Transverse colon (tissue), 4 donors: ENCODE measurements around the gene USP37. TPM values are rescaled to one million over a fixed set of nuclear protein-coding genes. Genes with fewer than 3 reads are reported as not detected.
A peak's percentile ranks its signal among the peaks of the same experiment; 100 is the strongest.

Source experiments
- DNase-seq: peaks from one replicate; pipeline ENCODE4 v3.0.0-alpha.2; 2019
- H3K27ac ChIP-seq, 4 donors: fragments of 200-600 bp; sonication (generic); 2 replicates each; pipeline ENCODE4 v1.5.1; 2016 to 2018; ENCODE audit warnings: inconsistent platforms in 4 of 4
- H3K27me3 ChIP-seq: fragments of 200-600 bp; sonication (generic); 2 replicates; pipeline ENCODE4 v1.5.1; 2017; ENCODE audit warnings: inconsistent platforms
- H3K36me3 ChIP-seq, 4 donors: fragments of 200-600 bp; sonication (generic); 2 replicates each; pipeline ENCODE4 v1.5.1; 2017 to 2019; ENCODE audit warnings: inconsistent platforms in 4 of 4
- H3K4me1 ChIP-seq, 4 donors: fragments of 200-600 bp; sonication (generic); 2 replicates each; pipeline ENCODE4 v1.5.1; 2017 to 2020; ENCODE audit warnings: inconsistent platforms in 4 of 4
- H3K4me3 ChIP-seq, 4 donors: fragments of 200-600 bp; sonication (generic); 1 replicate in 1 of 4; 2 replicates in 3 of 4; pipeline versions ENCODE4 v1.5.1 to v1.6.1; 2017 to 2019; ENCODE audit warnings: inconsistent platforms in 4 of 4
- H3K9me3 ChIP-seq, 2 donors: fragments of 200-600 bp; sonication (generic); 2 replicates each; pipeline ENCODE4 v1.5.1; 2017 to 2019; ENCODE audit warnings: inconsistent platforms in 2 of 2
- CTCF ChIP-seq, 5 experiments: fragments of 200-600 bp in 3 of 5; fragments of 450-650 bp in 2 of 5; sonication (generic) in 3 of 5; IDR thresholded peaks; 1 replicate in 2 of 5; 2 replicates in 3 of 5; pipeline ENCODE4 v1.5.1; 2016 to 2017; ENCODE audit warnings: antibody characterized with exemption in 5 of 5, inconsistent platforms in 3 of 5, mild to moderate bottlenecking in 2 of 5, moderate library complexity in 1 of 5
- EP300 ChIP-seq: sonication (generic); formaldehyde crosslinking; IDR thresholded peaks from one replicate; pipeline ENCODE4 v1.6.1; 2017; ENCODE audit warnings: antibody characterized with exemption, low read depth
- POLR2A ChIP-seq: fragments of 450-650 bp; IDR thresholded peaks from one replicate; pipeline ENCODE4 v1.6.1; 2016; ENCODE audit warnings: antibody characterized with exemption, mild to moderate bottlenecking, moderate library complexity
- POLR2AphosphoS5 ChIP-seq, 3 donors: sonication (generic); formaldehyde crosslinking; IDR thresholded peaks; one replicate each; pipeline ENCODE4 v1.6.1; 2016; ENCODE audit warnings: antibody characterized with exemption in 3 of 3
- WGBS, 2 donors: methylation state at CpG; one replicate each; pipeline ENCODE4 v1.1.5; 2018; ENCODE audit warnings: low coverage in 1 of 2; 5-methylcytosine and 5-hydroxymethylcytosine counted together
- in situ Hi-C, 4 donors: fragments of 200-750 bp; cut with MboI; loops; one replicate each; pipeline versions ENCODE4 v1.15.0 to v1.15.1; 2017; ENCODE audit warnings: low sequenced_read_pairs in 3 of 4, low pct_ligation_motif_present in 1 of 4, low pct_unique_long_range_greater_than_20kb in 1 of 4
- intact Hi-C: fragments of 100-400 bp; cut with DNase I; formaldehyde crosslinking; loops from one replicate; pipeline ENCODE4 v1.15.1; 2023; ENCODE audit warnings: low total_unique reads
- total RNA-seq, 4 donors: library from RNA; depleted of rRNA; stranded (reverse); fragments of >200 nt; gene quantifications; one replicate each; pipeline ENCODE4 v1.1.0, GENCODE V29; 2016

USP37 gene
- total RNA-seq, 4 donors from 2014 or later = 1.4 to 15.7 (median 8.1) TPM

GRCh38 chr2:218448934-218449333 is 119.2 kb downstream of the USP37 start:
- intact Hi-C loops = no loop called here

DNA sequence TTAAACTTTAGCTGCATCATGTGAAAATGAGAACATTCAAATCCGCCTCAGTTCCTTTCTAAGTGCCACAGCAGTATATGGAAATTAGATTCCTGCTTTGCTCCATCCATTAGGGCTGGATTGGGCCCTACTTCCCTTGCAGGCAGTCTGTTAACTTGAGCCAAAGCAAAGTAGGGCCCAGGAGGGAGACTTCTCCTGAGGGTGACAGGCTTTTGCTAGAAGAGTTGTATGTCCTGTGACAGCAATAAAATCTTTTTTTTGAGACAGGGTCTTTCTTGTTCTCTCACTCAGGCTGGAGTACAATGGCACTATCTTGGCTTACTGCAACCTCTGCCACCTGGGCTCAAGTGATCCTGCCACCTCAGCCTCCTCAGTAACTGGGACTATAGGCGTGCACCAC is 121.1 kb downstream of the USP37 start:
- no peak overlapping the region for H3K27ac ChIP-seq

More at GRCh38 chr2:218448934-218449333, 119.2 kb downstream of the USP37 start:
- H3K27me3 ChIP-seq = no peaks in the 10 kb centered on the region
- in situ Hi-C loops = no loop called here
- H3K4me3 ChIP-seq = no peak overlapping the region
- 27 to 42% methylated on average over 3 of the region's 3 CpGs for WGBS, 2 donors
- H3K36me3 ChIP-seq = peaks cover 0 to 9% (median 3%) of the 10 kb centered on the region in 4 donors
- peak overlapping the region in 1 of 4 donors; percentile 32 for H3K27ac ChIP-seq
- TF ChIP-seq POLR2AphosphoS5 (IDR thresholded peaks at IDR 0.05) (peak in 2 of 3 donors; percentile 31 to 38), POLR2A (no peak), CTCF (IDR thresholded peaks at IDR 0.05) (no peak)
- peak; percentile 26 for DNase-seq
- peaks cover 0 to 34% (median 14%) of the 10 kb centered on the region in 4 donors for H3K4me1 ChIP-seq
- H3K9me3 ChIP-seq = no peaks in the 10 kb centered on the region

DNA sequence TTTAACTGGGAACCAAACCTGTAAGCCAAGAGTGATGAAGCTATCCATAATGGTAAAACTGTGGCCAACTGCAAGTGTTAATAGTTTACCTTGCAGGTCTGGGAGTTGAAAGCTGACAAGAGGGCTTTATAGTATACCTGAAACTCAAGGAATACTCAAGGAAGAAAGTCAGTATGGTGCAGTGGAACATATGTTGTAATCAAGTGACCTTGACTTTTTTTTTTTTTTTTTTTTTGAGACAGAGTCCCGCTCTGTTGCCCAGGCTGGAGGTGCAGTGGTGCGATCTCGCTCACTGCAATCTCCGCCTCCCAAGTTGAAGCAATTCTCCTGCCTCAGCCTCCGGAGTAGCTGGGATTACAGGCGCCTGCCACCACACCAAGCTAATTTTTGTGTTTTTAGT is 121.6 kb downstream of the USP37 start:
- intact Hi-C loops (no loop called here), in situ Hi-C loops (no loop called here)
- Histone ChIP-seq H3K27ac (no peak overlapping the region), H3K4me1 (peaks cover 0 to 39% (median 16%) of the 10 kb centered on the region in 4 donors), H3K9me3 (no peaks in the 10 kb centered on the region), H3K27me3 (no peaks in the 10 kb centered on the region), H3K36me3 (peaks cover 0 to 9% (median 3%) of the 10 kb centered on the region in 4 donors), H3K4me3 (no peak overlapping the region)
- 92 to 96% methylated on average over 4 to 6 of the region's 6 CpGs for WGBS, 2 donors
- no peak for DNase-seq
- no peak for TF ChIP-seq CTCF (IDR thresholded peaks at IDR 0.05)
- no peak for TF ChIP-seq EP300

More for the DNA sequence above, 121.1 kb downstream of the USP37 start:
- 93 to 100% methylated on average over 1 to 2 of the region's 2 CpGs for WGBS, 2 donors
- Histone ChIP-seq H3K9me3 (no peaks in the 10 kb centered on the region), H3K27me3 (no peaks in the 10 kb centered on the region), H3K4me1 (peaks cover 0 to 39% (median 16%) of the 10 kb centered on the region in 4 donors), H3K36me3 (peaks cover 0 to 9% (median 3%) of the 10 kb centered on the region in 4 donors), H3K4me3 (no peak overlapping the region)
- intact Hi-C loops (no loop called here), in situ Hi-C loops (no loop called here)
- no peak for TF ChIP-seq EP300
- TF ChIP-seq POLR2AphosphoS5 (IDR thresholded peaks at IDR 0.05) = no peak
- TF ChIP-seq POLR2A = no peak
- TF ChIP-seq CTCF (IDR thresholded peaks at IDR 0.05) = no peak
- DNase-seq = no peak

DNA sequence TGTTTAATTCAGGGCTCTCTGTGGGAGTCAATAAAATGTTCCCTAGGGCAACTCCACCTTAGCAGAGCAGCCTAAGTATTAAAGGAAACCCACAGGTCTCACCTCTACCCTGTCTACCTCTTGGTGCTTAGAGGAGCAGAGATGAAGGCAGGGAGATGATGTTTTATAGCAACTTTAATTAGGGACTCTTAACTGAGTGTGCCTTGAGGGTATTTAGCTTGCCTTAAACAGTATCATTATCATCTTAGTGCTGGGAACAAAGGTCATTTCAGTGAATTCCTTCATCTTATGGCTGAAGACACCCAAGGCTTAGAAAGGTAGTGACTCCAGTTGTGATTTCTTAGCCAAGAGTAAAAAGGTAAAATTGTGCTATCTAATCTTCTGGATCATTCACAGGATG is 122.5 kb downstream of the USP37 start:
- no peak for TF ChIP-seq EP300
- TF ChIP-seq CTCF (IDR thresholded peaks at IDR 0.05) = no peak
- no peak for TF ChIP-seq POLR2A
- TF ChIP-seq POLR2AphosphoS5 (IDR thresholded peaks at IDR 0.05) = no peak
- Histone ChIP-seq H3K27me3 (no peaks in the 10 kb centered on the region), H3K9me3 (no peaks in the 10 kb centered on the region), H3K4me3 (no peak overlapping the region), H3K4me1 (peaks cover 0 to 39% (median 16%) of the 10 kb centered on the region in 4 donors), H3K36me3 (peaks cover 0 to 9% (median 3%) of the 10 kb centered on the region in 4 donors), H3K27ac (peak overlapping the region; percentile 69 to 76 (median 74))
- intact Hi-C loops (no loop called here), in situ Hi-C loops (no loop called here)
- no peak for DNase-seq
